Measurements from ENCODE around the gene NFKBIZ.
"Not testable (repeated sequence)": the region's sequence is repeated elsewhere in the genome, so short reads cannot be mapped to it uniquely, and the experiment has no call there.

NFKBIZ gene

GRCh38 chr3:101862416-101863165 lies 13.3 kb downstream of the NFKBIZ start:
- 0 out of 2 replicates have a peak overlapping the region, but pooled peaks have one; percentile 32 for H3K4me2 ChIP-seq (ENCODE audit: low read length)
- H3K27ac ChIP-seq (ENCODE audit: low read length), result peak overlapping the region; percentile 67
- peaks cover 12% of the 10 kb centered on the region for H3K79me2 ChIP-seq (ENCODE audit: low read length)
- H2AFZ ChIP-seq (ENCODE audit: low read depth, low read length), result no peak overlapping the region
- H3K4me1 ChIP-seq (ENCODE audit: low read length), result peaks cover 52% of the 10 kb centered on the region
- H3K9me3 ChIP-seq (ENCODE audit: insufficient read depth, low read length), result no peaks in the 10 kb centered on the region
- no peak overlapping the region for H3K4me3 ChIP-seq (ENCODE audit: low read length)
- no peaks in the 10 kb centered on the region for H3K27me3 ChIP-seq (ENCODE audit: low read depth, low read length)
- H4K20me1 ChIP-seq (ENCODE audit: insufficient read depth, low read length), result peaks cover 39% of the 10 kb centered on the region
- no peak for TF ChIP-seq EZH2phosphoT487 (IDR thresholded peaks at IDR 0.05; ENCODE audit: low read depth)
- TF ChIP-seq, protein P1, sequence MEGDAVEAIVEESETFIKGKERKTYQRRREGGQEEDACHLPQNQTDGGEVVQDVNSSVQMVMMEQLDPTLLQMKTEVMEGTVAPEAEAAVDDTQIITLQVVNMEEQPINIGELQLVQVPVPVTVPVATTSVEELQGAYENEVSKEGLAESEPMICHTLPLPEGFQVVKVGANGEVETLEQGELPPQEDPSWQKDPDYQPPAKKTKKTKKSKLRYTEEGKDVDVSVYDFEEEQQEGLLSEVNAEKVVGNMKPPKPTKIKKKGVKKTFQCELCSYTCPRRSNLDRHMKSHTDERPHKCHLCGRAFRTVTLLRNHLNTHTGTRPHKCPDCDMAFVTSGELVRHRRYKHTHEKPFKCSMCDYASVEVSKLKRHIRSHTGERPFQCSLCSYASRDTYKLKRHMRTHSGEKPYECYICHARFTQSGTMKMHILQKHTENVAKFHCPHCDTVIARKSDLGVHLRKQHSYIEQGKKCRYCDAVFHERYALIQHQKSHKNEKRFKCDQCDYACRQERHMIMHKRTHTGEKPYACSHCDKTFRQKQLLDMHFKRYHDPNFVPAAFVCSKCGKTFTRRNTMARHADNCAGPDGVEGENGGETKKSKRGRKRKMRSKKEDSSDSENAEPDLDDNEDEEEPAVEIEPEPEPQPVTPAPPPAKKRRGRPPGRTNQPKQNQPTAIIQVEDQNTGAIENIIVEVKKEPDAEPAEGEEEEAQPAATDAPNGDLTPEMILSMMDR (IDR thresholded peaks at IDR 0.05; ENCODE audit: low read depth, low read length), result no peak
- H3K9ac ChIP-seq (ENCODE audit: low read length), result no peak overlapping the region
- peaks cover 58% of the 10 kb centered on the region for H3K36me3 ChIP-seq (replicated peaks; ENCODE audit: low read depth, low read length)

DNA sequence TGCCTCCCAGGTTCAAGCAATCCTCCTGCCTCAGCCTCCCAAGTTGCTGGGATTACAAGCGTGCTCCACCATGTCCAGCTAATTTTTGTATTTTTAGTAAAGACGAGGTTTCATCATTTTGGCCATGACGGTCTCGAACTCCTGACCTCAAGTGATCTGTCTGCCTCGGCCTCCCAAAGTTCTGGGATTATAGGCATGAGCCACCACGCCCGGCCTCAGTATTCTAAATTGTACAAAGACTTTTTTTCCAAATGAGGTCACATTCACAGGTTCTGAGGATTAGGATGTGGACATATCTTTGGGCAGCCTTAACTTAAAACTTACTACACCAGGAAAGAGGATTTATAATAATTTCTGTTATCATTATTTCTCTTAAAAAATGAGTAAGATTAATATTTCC lies 15.6 kb downstream of the NFKBIZ start:
- H4K20me1 ChIP-seq (ENCODE audit: insufficient read depth, low read length), result peaks cover 15% of the 10 kb centered on the region; the same call in 1 of the 2 replicates
- peaks cover 35% of the 10 kb centered on the region for H3K36me3 ChIP-seq (replicated peaks; ENCODE audit: low read depth, low read length)
- H2AFZ ChIP-seq (ENCODE audit: low read depth, low read length); H3K9ac ChIP-seq (ENCODE audit: low read length); H3K4me3 ChIP-seq (ENCODE audit: low read length); H3K27me3 ChIP-seq (ENCODE audit: low read depth, low read length); H3K79me2 ChIP-seq (ENCODE audit: low read length); H3K9me3 ChIP-seq (ENCODE audit: insufficient read depth, low read length); H3K27ac ChIP-seq (ENCODE audit: low read length); H3K4me2 ChIP-seq (ENCODE audit: low read length): not testable (repeated sequence)
- H3K4me1 ChIP-seq (ENCODE audit: low read length), result peaks cover 29% of the 10 kb centered on the region

DNA sequence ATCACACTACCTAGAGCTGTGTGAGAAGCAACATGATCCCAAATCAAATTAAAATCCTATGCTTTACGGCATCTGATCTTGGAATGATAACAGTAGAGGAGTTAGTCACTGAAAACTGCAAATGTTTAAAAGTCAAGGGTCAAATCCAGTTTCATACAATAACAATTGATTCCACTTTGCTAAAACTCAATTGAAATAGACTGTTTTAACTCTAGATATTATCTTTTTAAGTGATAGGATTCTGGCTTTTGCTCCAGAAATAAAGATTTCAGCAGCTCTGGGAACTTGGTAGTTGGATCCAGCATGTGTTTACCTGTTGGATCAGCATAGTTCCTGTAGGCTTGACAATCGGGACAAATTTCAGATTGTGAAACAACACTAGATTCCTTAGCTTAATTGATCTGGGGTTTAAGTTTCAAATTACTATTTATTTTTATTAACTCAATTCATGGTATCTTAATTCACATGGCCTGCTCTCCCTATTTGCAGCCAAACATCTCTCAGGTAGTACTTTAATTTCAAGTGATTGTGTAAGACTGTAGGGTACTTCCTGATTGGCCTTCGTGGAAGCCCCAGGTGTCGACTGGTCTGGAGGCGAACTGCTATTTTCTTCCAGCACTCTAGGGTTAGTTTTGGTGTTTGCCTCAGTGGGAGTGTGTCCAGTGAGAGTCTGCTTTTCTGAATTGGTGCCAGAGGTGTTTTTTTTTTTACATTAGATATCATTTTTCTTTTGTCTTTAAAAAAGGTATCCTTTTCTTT lies 16.6 kb downstream of the NFKBIZ start:
- H3K9me3 ChIP-seq (ENCODE audit: insufficient read depth, low read length), result no peaks in the 10 kb centered on the region
- H3K9ac ChIP-seq (ENCODE audit: low read length), result no peak overlapping the region
- no peak for TF ChIP-seq EZH2phosphoT487 (IDR thresholded peaks at IDR 0.05; ENCODE audit: low read depth)
- TF ChIP-seq, protein P1 (IDR thresholded peaks at IDR 0.05; ENCODE audit: low read depth, low read length), result no peak
- peaks cover 26% of the 10 kb centered on the region for H3K36me3 ChIP-seq (replicated peaks; ENCODE audit: low read depth, low read length)
- H3K27ac ChIP-seq (ENCODE audit: low read length), result no peak overlapping the region
- H3K4me2 ChIP-seq (ENCODE audit: low read length), result no peak overlapping the region
- H3K4me1 ChIP-seq (ENCODE audit: low read length), result peaks cover 19% of the 10 kb centered on the region
- peaks cover 12% of the 10 kb centered on the region; the same call in 1 of the 2 replicates for H4K20me1 ChIP-seq (ENCODE audit: insufficient read depth, low read length)
- no peak overlapping the region for H3K4me3 ChIP-seq (ENCODE audit: low read length)
- no peak overlapping the region for H2AFZ ChIP-seq (ENCODE audit: low read depth, low read length)
- no peaks in the 10 kb centered on the region for H3K27me3 ChIP-seq (ENCODE audit: low read depth, low read length)
- H3K79me2 ChIP-seq (ENCODE audit: low read length), result no peaks in the 10 kb centered on the region

- H3K4me2 ChIP-seq (ENCODE audit: low read length), result no peak overlapping the region
- peaks cover 3% of the 10 kb centered on the region for H3K4me1 ChIP-seq (ENCODE audit: low read length)
- H4K20me1 ChIP-seq (ENCODE audit: insufficient read depth, low read length), result no peaks in the 10 kb centered on the region
- no peaks in the 10 kb centered on the region for H3K9me3 ChIP-seq (ENCODE audit: insufficient read depth, low read length)
- TF ChIP-seq, protein P1 (IDR thresholded peaks at IDR 0.05; ENCODE audit: low read depth, low read length), result no peak
- no peak for TF ChIP-seq EZH2phosphoT487 (IDR thresholded peaks at IDR 0.05; ENCODE audit: low read depth)
- H3K36me3 ChIP-seq (replicated peaks; ENCODE audit: low read depth, low read length), result peaks cover 11% of the 10 kb centered on the region
- no peak overlapping the region for H3K4me3 ChIP-seq (ENCODE audit: low read length)
- H2AFZ ChIP-seq (ENCODE audit: low read depth, low read length), result no peak overlapping the region
- H3K9ac ChIP-seq (ENCODE audit: low read length), result no peak overlapping the region
- H3K79me2 ChIP-seq (ENCODE audit: low read length), result no peaks in the 10 kb centered on the region
- no peaks in the 10 kb centered on the region for H3K27me3 ChIP-seq (ENCODE audit: low read depth, low read length)
- no peak overlapping the region for H3K27ac ChIP-seq (ENCODE audit: low read length)
Observed at GRCh38 chr3:101867511-101867910, 18.2 kb downstream of the NFKBIZ start.
